HepG2 (cell line): ENCODE measurements around the gene BFSP1. TPM values are rescaled to one million over a fixed set of nuclear protein-coding genes. Genes with fewer than 3 reads are reported as not detected.

Experiments used
- CC2D1A ChIP-seq: sonication (generic); formaldehyde crosslinking; IDR thresholded peaks from 2 replicates; pipeline ENCODE4 v1.8.1; 2023; ENCODE audit warnings: mild to moderate bottlenecking, missing genetic modification reagents
- GABPA ChIP-seq, 2 experiments: IDR thresholded peaks; 2 replicates each; pipeline ENCODE4 v1.6.1; 2011 to 2016; ENCODE audit warnings: low read depth in 2 of 2, low read length in 1 of 2, missing biosample characterization in 1 of 2, missing genetic modification characterization in 1 of 2
- HCFC1 ChIP-seq: fragments of 150-350 bp; IDR thresholded peaks from 2 replicates; pipeline ENCODE4 v1.6.1; 2014; ENCODE audit warnings: low read depth, low read length
- HNRNPUL1 ChIP-seq: fragments of 200-400 bp; formaldehyde crosslinking; IDR thresholded peaks from 2 replicates; pipeline ENCODE4 v1.6.1; 2017; ENCODE audit warnings: low read depth, mild to moderate bottlenecking, low read length, moderate library complexity
- KLF16 ChIP-seq, 2 experiments: sonication (generic) in 1 of 2; formaldehyde crosslinking in 1 of 2; IDR thresholded peaks; 2 replicates each; pipeline versions ENCODE4 v1.6.1 to v1.8.0; 2016 to 2023; ENCODE audit warnings: missing genetic modification reagents in 2 of 2, missing compliant biosample characterization in 1 of 2
- MED8 ChIP-seq: sonication (generic); formaldehyde crosslinking; IDR thresholded peaks from 2 replicates; pipeline ENCODE4 v1.8.1; 2023; ENCODE audit warnings: mild to moderate bottlenecking, missing genetic modification reagents; ENCODE audit not compliant: insufficient replicate concordance
- MTERF4 ChIP-seq: sonication (generic); formaldehyde crosslinking; IDR thresholded peaks from 2 replicates; pipeline ENCODE4 v1.8.0; 2023; ENCODE audit warnings: mild to moderate bottlenecking, missing genetic modification reagents
- MXI1 ChIP-seq: IDR thresholded peaks from 3 replicates; pipeline ENCODE4 v1.6.1; 2012; ENCODE audit warnings: low read depth, low read length, inconsistent platforms, borderline replicate concordance
- PHF21A ChIP-seq: sonication (generic); formaldehyde crosslinking; IDR thresholded peaks from 2 replicates; pipeline ENCODE4 v1.5.0; 2020; ENCODE audit warnings: mild to moderate bottlenecking, missing genetic modification reagents
- SAFB2 ChIP-seq: sonication (generic); formaldehyde crosslinking; IDR thresholded peaks from 2 replicates; pipeline ENCODE4 v1.5.1; 2020; ENCODE audit warnings: missing genetic modification reagents, low read depth, mild to moderate bottlenecking, borderline replicate concordance
- SIN3B ChIP-seq: fragments of 150-350 bp; IDR thresholded peaks from 2 replicates; pipeline ENCODE4 v1.6.1; 2014; ENCODE audit warnings: low read length
- SP4 ChIP-seq: sonication (generic); formaldehyde crosslinking; IDR thresholded peaks from 2 replicates; pipeline ENCODE4 v1.8.1; 2023; ENCODE audit warnings: mild to moderate bottlenecking, missing genetic modification reagents
- SYNCRIP ChIP-seq: fragments of 200-400 bp; formaldehyde crosslinking; IDR thresholded peaks from 2 replicates; pipeline ENCODE4 v1.6.1; 2018; ENCODE audit warnings: mild to moderate bottlenecking, low read depth, low read length; ENCODE audit not compliant: insufficient read depth
- TARDBP ChIP-seq: sonication (generic); formaldehyde crosslinking; IDR thresholded peaks from 2 replicates; pipeline ENCODE4 v1.8.0; 2022; ENCODE audit warnings: mild to moderate bottlenecking, missing genetic modification reagents
- ZFP37 ChIP-seq: sonication (generic); formaldehyde crosslinking; IDR thresholded peaks from 2 replicates; pipeline ENCODE4 v1.4.0; 2020; ENCODE audit warnings: missing genetic modification reagents, borderline replicate concordance
- ZGPAT ChIP-seq: IDR thresholded peaks from 2 replicates; pipeline ENCODE4 v1.6.1; 2016; ENCODE audit warnings: mild to moderate bottlenecking
- ZNF513 ChIP-seq: sonication (generic); formaldehyde crosslinking; conservative IDR thresholded peaks from 2 replicates; pipeline ENCODE4 v1.5.0; 2020; ENCODE audit warnings: missing genetic modification reagents
- ZNF556 ChIP-seq: sonication (generic); formaldehyde crosslinking; IDR thresholded peaks from 2 replicates; pipeline ENCODE4 v1.4.0; 2020; ENCODE audit warnings: mild to moderate bottlenecking, missing genetic modification reagents, borderline replicate concordance
- ZNF766 ChIP-seq: sonication (generic); formaldehyde crosslinking; IDR thresholded peaks from 2 replicates; pipeline ENCODE4 v1.5.0; 2020; ENCODE audit warnings: missing genetic modification reagents, borderline replicate concordance
- ZNF883 ChIP-seq: sonication (generic); formaldehyde crosslinking; IDR thresholded peaks from 2 replicates; pipeline ENCODE4 v1.5.1; 2020; ENCODE audit warnings: mild to moderate bottlenecking, missing genetic modification reagents; ENCODE audit errors: not compliant biosample characterization
- ZSCAN5A ChIP-seq: sonication (generic); formaldehyde crosslinking; IDR thresholded peaks from 2 replicates; pipeline ENCODE4 v1.8.0; 2022; ENCODE audit warnings: mild to moderate bottlenecking, missing genetic modification reagents, borderline replicate concordance
- polyA plus RNA-seq, 8 experiments: library from polyadenylated mRNA; depleted of rRNA in 3 of 8; stranded (reverse) in 7 of 8; unstranded in 1 of 8; fragments of >200 nt; fragmentation: Illumina TruSeq in 4 of 8; extraction: Trizol in 4 of 8; gene quantifications; 2 replicates each; pipeline versions ENCODE4 v1.2.1 to v1.2.3, GENCODE V29; 2011 to 2016; ENCODE audit warnings: low read depth in 4 of 8, missing spikeins in 1 of 8, mixed read lengths in 1 of 8; ENCODE audit not compliant: insufficient read depth in 1 of 8
- total RNA-seq, 5 experiments: library from RNA; depleted of rRNA; stranded (reverse); fragments of >200 nt; fragmentation: Illumina TruSeq; extraction: Trizol; gene quantifications; 2 replicates each; pipeline ENCODE4 v1.2.3, GENCODE V29; 2016; ENCODE audit warnings: low read depth in 1 of 5

BFSP1 gene
- total and polyA plus RNA-seq, 2 of the 13 experiments (the other 11 are each of a cell fraction or from before 2014, with no cell fraction given): 0.22 to 0.26 TPM

- TF ChIP-seq GABPA (IDR thresholded peaks at IDR 0.05; ENCODE audit: low read depth, low read length) (no peak), GABPA (CRISPR knock-in tag; IDR thresholded peaks at IDR 0.05; ENCODE audit: low read depth) (no peak), MXI1 (no peak; the same call in 2 of the 3 replicates), SIN3B (no peak), ZSCAN5A (CRISPR knock-in tag) (no peak), ZGPAT (CRISPR knock-in tag) (peak; percentile 75), ZNF766 (CRISPR knock-in tag) (no peak), ZNF883 (CRISPR knock-in tag) (peak; percentile 86), ZNF556 (no peak), HNRNPUL1 (no peak), SYNCRIP (no peak), MED8 (CRISPR knock-in tag) (no peak), ZFP37 (CRISPR knock-in tag) (peak; percentile 18; the same call in 1 of the 2 replicates), TARDBP (CRISPR knock-in tag) (peak; percentile 42; the same call in 1 of the 2 replicates), ZNF513 (CRISPR knock-in tag) (no peak), MTERF4 (CRISPR knock-in tag) (no peak; the same call in 1 of the 2 replicates), CC2D1A (CRISPR knock-in tag) (no peak), SP4 (CRISPR knock-in tag) (peak; percentile 55), PHF21A (CRISPR knock-in tag) (peak; percentile 40; the same call in 1 of the 2 replicates), HCFC1 (no peak), KLF16 (CRISPR knock-in tag; IDR thresholded peaks at IDR 0.05) (peak; percentile 5 to 16; a peak in 1 of 4 replicates), SAFB2 (CRISPR knock-in tag) (peak; percentile 53; the same call in 1 of the 2 replicates)
These were observed 39.4 kb upstream of the BFSP1 start (continued) for GRCh38 chr20:17570347-17571152.
